Measurements from ENCODE around the gene ANXA4.
A peak's percentile ranks its signal among the peaks of the same experiment; 100 is the strongest.
"Not testable (repeated sequence)": the region's sequence is repeated elsewhere in the genome, so short reads cannot be mapped to it uniquely, and the experiment has no call there.

ANXA4 gene

DNA sequence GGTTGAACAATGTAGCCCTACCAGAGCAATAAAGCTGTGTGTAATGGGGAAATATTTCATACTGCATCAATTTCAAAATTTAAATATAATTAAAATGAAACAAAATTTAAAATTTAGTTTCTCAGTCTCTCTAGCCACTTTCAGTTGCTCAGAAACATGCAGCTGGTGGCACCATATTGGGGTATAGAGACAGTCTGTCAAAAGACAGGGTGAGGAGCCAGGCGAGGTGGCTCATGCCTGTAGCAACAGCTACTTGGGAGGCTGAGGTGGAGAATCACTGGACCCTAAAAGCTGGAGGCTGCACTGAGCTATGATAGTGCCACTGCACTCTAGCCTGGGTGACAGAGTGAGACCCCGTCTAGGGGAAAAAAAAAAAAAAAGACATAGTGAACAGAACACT, 20.1 kb downstream of the ANXA4 start:
- no peak for DNase-seq

- DNase-seq, result no peak
Observed at GRCh38 chr2:69762513-69763494, 20.9 kb downstream of the ANXA4 start.

DNA sequence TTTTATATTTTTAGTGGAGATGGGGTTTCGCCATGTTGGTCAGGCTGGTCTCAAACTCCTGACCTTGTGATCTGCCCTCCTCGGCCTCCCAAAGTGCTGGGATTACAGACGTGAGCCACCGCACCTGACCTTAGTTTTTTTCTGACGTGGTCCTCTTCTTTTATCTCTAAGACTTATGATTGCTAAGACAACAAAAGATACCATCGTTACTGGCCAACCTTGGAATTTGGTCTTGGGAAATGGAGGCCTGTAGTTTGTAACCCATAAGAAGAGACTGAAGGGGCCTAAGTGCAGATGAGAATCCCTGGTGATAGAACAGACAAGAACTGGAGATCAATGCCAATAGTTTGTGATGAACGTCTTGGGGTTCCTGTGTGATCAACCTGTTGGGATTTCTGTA, 21.9 kb downstream of the ANXA4 start:
- not testable (repeated sequence) for DNase-seq

DNA sequence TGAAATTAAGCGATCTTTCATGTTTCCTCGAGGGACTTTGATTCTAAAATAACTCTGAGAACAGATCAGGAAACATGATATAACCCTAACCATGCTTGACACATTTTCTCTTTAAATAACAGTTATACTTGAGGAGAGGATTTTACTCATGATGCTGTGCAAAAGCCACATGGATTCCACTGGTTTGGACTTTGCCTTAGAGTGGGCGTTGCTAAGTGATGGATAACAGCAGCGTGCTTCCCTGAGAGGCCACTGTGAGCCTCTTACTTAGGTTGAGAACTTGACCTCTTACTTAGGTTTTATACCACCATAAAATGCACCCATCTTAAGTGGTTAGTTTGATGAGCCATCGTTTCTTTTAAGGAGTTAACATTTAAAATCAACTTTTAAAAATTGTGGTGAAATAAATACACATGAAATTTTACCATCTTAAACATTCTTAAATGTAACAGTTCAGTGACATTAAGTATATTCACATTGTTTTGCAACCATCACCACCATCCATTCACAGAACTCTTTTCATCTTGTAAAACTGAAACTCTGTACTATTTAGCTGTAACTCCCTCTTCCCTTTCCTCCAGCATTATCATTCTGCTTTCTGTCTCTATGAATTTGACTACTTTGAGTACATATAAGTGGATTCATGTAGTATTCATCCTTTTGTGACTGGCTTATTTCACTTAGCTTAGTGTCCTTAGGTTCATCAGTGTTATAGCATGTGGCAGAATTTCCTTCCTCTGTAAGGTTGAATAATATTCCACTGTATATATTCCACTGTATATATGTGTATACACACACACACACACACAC, 22.6 kb downstream of the ANXA4 start:
- no peak for DNase-seq

- DNase-seq, result no peak
Observed at GRCh38 chr2:69765096-69765380, 23.1 kb downstream of the ANXA4 start.

- no peak for DNase-seq
Observed at GRCh38 chr2:69766014-69766413, 24.1 kb downstream of the ANXA4 start.

DNA sequence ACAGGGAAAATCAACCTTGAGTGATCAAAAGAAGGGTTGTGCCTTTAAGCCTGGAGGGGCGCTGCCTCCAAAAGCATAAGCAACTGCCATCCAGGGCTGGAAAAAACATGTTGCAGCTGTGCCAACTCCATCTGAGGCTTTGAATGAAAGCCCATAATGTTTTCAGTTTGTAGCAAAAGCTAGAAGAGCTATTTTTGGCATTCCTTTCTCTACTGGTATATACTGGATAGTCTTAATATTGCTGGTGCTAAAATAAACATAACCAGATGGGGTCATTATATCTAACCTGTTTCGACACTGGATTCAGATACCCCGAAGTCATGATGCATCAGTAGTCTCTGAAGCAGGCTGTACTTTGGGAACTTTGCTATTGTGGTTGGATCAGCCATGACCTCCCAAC, 25.1 kb downstream of the ANXA4 start:
- DNase-seq, result no peak

GRCh38 chr2:69768235-69768634, 26.3 kb downstream of the ANXA4 start:
- no peak for DNase-seq

- DNase-seq, result no peak
Observed at GRCh38 chr2:69768789-69769188, 26.9 kb downstream of the ANXA4 start.

DNA sequence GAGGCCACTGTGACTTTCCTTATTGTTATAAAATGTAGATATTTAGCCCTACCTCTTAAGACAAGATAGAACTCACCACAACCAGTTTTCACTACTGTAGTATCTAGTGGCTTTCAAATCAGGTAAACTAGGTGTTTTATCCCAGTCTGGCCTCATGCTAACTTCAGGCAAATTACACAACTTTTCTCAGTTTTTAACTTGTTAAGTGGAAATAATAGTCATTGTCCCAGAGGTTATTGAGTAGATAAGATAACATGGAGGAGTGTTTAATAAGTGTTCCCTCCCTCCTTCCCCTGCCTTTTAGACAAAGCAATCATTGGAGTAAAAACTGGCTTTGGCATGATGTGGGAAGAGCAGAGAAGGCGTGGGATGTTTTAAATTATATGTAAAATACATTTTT, 27.3 kb downstream of the ANXA4 start:
- no peak for DNase-seq

DNA sequence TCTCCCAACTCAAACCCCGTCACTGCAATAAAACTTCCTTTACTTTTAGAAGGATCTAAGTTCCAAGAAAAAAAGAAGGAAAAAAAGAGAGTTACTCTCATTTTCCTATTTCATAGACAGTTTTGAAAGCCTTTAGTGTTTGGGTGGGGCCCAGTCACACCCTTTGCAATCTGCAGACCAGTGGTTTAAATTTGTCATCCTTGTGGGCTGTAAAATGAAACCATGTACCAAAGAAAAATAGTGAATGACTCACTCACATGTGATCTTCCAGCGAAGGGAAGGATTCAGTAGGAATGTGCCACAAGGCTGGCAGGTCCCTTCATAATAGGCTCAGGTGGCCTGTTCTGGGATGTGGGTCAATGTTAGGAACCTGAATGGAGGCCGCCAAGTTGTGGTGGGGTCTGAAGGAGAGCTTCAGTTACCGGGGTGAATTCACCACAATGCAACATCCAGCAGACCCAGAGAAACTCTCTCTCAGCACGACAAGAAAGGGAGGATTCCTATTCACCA, 28.3 kb downstream of the ANXA4 start:
- DNase-seq, result peak; percentile 59

- DNase-seq, result no peak
Observed at GRCh38 chr2:69770747-69771146, 28.8 kb downstream of the ANXA4 start.

DNA sequence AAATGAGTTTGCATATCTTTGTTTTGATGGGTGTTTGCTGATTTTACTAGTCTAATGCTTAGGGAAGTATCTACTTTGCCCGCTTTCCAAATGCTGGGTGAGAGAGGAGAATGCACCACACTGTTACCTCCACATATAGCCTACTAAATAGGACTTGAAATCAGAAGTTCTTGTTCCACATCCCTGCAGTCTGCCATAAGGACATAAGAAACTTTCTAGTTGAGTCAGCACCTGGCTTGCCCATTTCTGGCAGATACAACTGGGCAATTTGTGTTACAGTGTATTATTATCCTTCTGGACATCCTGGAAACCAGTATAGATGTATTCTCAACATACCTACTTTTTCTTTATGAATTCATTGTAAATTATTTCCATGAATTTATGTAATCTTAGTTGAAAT, 29.5 kb downstream of the ANXA4 start:
- DNase-seq, result no peak

DNA sequence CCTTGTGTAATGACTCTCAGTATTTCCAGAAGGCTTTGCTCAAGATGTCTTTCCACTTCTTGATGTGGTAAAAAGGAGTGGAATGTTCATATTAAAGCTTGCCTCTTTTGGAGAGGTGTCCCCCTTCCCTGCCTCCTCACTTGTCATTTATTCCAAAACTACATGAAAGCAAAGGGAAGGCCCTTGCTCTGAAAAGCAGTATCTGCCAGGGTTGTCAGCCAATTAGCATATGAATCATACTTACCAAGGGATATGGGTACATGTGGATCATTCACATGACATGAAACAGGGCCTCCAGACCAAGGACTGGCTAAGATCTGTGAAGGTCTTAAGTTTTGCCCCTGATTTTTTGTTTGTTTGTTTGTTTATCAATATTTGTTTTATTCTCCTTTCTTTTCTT, 31.3 kb downstream of the ANXA4 start:
- DNase-seq, result no peak

GRCh38 chr2:69774258-69774983, 32.5 kb downstream of the ANXA4 start:
- DNase-seq, result not testable (repeated sequence)

GRCh38 chr2:69774984-69775982, 33.3 kb downstream of the ANXA4 start:
- DNase-seq, result peak; percentile 69

GRCh38 chr2:69776886-69777785, 35.2 kb downstream of the ANXA4 start:
- DNase-seq, result no peak

GRCh38 chr2:69777786-69778105, 35.8 kb downstream of the ANXA4 start:
- no peak for DNase-seq

GRCh38 chr2:69779258-69780001, 37.5 kb downstream of the ANXA4 start:
- no peak for DNase-seq

DNA sequence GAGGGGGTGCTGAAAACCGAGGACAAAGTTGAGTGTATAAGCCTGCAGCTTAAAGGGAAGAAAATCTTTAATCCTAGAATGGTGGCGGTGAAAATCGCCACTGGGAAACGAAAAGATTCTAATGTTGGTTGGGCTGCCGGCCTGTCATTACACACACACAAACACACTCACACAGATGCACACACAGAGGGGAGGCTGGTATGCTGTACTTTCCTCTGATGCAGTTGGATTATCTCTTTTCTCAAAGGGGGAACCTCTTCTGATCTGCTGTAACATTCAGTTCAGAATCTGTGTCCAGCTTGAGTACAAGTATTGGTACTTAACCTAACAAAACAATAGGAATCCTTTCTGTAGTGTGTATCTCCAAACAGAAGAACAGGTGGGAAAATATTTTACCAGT, 39.0 kb downstream of the ANXA4 start:
- DNase-seq, result no peak

Measured in CD4-positive, alpha-beta T cell treated with Interleukin-4 for 4 hours (primary cell).